Neural crest cell (in vitro differentiated cells): ENCODE results near the gene EMC9. TPM values are rescaled to one million over a fixed set of nuclear protein-coding genes. Genes with fewer than 3 reads are reported as not detected.
A peak's percentile ranks its signal among the peaks of the same experiment; 100 is the strongest.

Experiments used
- DNase-seq: peaks from one replicate; pipeline ENCODE4 v3.0.0; 2021; ENCODE audit warnings: low read depth, mixed read lengths, low spot score
- H3K27ac Mint-ChIP-seq: one replicate; pipeline ENCODE4 v1.8.0; 2021; ENCODE audit warnings: mild to moderate bottlenecking, mixed read lengths; ENCODE audit not compliant: unreplicated experiment
- H3K27me3 Mint-ChIP-seq: 2 replicates; pipeline ENCODE4 v1.8.0; 2021; ENCODE audit warnings: low read depth, mild to moderate bottlenecking, mixed read lengths
- H3K36me3 Mint-ChIP-seq: 2 replicates; pipeline ENCODE4 v1.8.0; 2021; ENCODE audit warnings: low read depth, mild to moderate bottlenecking, mixed read lengths
- H3K4me1 Mint-ChIP-seq: 2 replicates; pipeline ENCODE4 v1.8.0; 2021; ENCODE audit warnings: mixed read lengths
- H3K4me3 Mint-ChIP-seq: one replicate; pipeline ENCODE4 v1.8.0; 2021; ENCODE audit warnings: mild to moderate bottlenecking, mixed read lengths
- H3K9me3 Mint-ChIP-seq: 2 replicates; pipeline ENCODE4 v1.8.0; 2021; ENCODE audit warnings: mixed read lengths
- total RNA-seq: library from RNA; stranded (reverse); gene quantifications from 2 replicates; pipeline ENCODE4 v1.2.1, GENCODE V29; 2021
- TF ChIP-seq, protein P1 (sequence below): fragments of 200-600 bp; sonication (generic); conservative IDR thresholded peaks from 2 replicates; pipeline ENCODE4 v1.5.0; 2021; ENCODE audit warnings: antibody characterized with exemption, mild to moderate bottlenecking

EMC9 gene
- total RNA-seq, 1 donor from 2014 or later: 28.3 TPM

DNA sequence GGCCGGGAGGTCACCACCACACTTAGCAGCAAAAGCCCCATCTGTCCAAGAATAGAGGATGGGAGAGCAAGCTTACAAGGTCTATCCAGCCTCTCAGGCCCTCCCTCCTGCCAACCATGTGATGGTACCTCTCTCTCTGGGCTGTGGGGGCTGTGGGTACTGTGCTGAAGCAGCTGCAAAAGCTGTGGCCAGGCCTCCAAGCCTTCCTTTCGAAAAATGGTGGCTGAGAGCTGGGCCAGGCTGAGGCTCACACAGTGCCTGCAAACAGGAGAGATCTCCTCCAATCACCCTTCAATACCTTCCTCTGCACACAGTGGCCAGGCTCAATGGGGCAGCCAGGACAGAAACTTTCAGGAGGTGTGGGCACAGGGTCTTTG is 46.1 kb upstream of the EMC9 start:
- TF ChIP-seq, protein P1, sequence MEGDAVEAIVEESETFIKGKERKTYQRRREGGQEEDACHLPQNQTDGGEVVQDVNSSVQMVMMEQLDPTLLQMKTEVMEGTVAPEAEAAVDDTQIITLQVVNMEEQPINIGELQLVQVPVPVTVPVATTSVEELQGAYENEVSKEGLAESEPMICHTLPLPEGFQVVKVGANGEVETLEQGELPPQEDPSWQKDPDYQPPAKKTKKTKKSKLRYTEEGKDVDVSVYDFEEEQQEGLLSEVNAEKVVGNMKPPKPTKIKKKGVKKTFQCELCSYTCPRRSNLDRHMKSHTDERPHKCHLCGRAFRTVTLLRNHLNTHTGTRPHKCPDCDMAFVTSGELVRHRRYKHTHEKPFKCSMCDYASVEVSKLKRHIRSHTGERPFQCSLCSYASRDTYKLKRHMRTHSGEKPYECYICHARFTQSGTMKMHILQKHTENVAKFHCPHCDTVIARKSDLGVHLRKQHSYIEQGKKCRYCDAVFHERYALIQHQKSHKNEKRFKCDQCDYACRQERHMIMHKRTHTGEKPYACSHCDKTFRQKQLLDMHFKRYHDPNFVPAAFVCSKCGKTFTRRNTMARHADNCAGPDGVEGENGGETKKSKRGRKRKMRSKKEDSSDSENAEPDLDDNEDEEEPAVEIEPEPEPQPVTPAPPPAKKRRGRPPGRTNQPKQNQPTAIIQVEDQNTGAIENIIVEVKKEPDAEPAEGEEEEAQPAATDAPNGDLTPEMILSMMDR: no peak
- Mint-ChIP-seq H3K27me3 (peaks cover 3% of the 10 kb centered on the region), H3K4me1 (peaks cover 29% of the 10 kb centered on the region), H3K36me3 (peaks cover 8% of the 10 kb centered on the region), H3K27ac (peak overlapping the region; percentile 52), H3K4me3 (peak overlapping the region; percentile 98), H3K9me3 (no peaks in the 10 kb centered on the region)
- DNase-seq: no peak

GRCh38 chr14:24186831-24187538 is 45.6 kb upstream of the EMC9 start:
- H3K27ac Mint-ChIP-seq: no peak overlapping the region
- DNase-seq: no peak
- peaks cover 3% of the 10 kb centered on the region for H3K27me3 Mint-ChIP-seq
- peaks cover 24% of the 10 kb centered on the region for H3K4me1 Mint-ChIP-seq
- H3K36me3 Mint-ChIP-seq: peaks cover 7% of the 10 kb centered on the region
- peak overlapping the region; percentile 98 for H3K4me3 Mint-ChIP-seq
- H3K9me3 Mint-ChIP-seq: no peaks in the 10 kb centered on the region
- TF ChIP-seq, protein P1: no peak

- peak overlapping the region; percentile 67 for H3K4me3 Mint-ChIP-seq
- peaks cover 3% of the 10 kb centered on the region for H3K27me3 Mint-ChIP-seq
- TF ChIP-seq, protein P1: no peak
- H3K36me3 Mint-ChIP-seq: peaks cover 5% of the 10 kb centered on the region
- DNase-seq: no peak
- H3K9me3 Mint-ChIP-seq: no peaks in the 10 kb centered on the region
- H3K27ac Mint-ChIP-seq: no peak overlapping the region
- peaks cover 23% of the 10 kb centered on the region for H3K4me1 Mint-ChIP-seq
Measured at GRCh38 chr14:24185741-24186140, 44.4 kb upstream of the EMC9 start.

- no peak for DNase-seq
- H3K9me3 Mint-ChIP-seq: no peaks in the 10 kb centered on the region
- H3K36me3 Mint-ChIP-seq: peaks cover 5% of the 10 kb centered on the region
- peak overlapping the region; percentile 44 for H3K4me3 Mint-ChIP-seq
- H3K4me1 Mint-ChIP-seq: peaks cover 24% of the 10 kb centered on the region
- TF ChIP-seq, protein P1: no peak
- H3K27me3 Mint-ChIP-seq: peaks cover 3% of the 10 kb centered on the region
- H3K27ac Mint-ChIP-seq: no peak overlapping the region
Measured at GRCh38 chr14:24185026-24185425, 43.6 kb upstream of the EMC9 start.

DNA sequence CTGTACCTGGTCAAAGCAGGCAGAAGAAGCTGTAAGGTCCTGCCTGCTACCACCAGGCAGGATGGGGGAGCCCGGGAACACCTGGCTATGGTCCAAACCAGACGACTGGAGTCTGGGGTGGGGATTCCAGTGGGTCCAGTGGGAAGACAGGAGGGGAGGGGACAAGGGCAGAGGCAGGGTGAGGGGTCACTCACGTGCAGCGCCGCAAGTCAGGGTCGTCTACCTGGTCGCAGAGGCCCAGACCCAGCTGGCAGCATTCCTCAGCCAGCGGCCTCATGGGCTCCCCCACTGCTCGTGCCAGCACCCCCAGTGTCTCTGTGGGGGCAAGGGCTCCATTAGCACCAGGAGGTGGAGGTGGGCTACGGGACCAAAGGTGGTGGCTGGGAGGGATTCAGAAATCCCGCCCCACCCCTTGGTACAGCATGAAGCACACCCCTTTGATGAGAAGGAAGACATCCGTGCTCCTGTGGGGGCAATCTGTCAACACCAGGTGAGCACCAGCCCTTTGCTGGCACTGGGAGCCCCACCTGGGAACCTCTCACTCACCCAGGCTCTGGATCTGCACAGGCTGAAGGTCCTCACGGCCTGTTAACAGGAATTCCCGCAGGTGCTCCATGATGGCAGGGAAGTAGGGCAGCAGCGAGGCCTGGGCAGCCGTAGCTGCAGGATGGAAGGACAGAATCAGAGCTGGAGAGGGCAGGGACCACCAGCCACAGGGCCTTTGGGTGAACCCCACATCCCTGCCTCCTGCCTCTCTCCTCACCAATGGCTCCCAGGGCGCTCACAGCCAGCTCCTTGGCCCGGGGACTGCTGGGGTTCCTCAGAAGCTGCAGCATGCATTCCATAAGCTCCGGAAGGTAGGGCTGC is 42.9 kb upstream of the EMC9 start:
- TF ChIP-seq, protein P1: no peak
- H3K4me1 Mint-ChIP-seq: peaks cover 25% of the 10 kb centered on the region
- H3K4me3 Mint-ChIP-seq: peak overlapping the region; percentile 38
- no peak for DNase-seq
- H3K36me3 Mint-ChIP-seq: peaks cover 8% of the 10 kb centered on the region
- peaks cover 5% of the 10 kb centered on the region for H3K27me3 Mint-ChIP-seq
- no peak overlapping the region for H3K27ac Mint-ChIP-seq
- no peaks in the 10 kb centered on the region for H3K9me3 Mint-ChIP-seq
